Fibroblast of villous mesenchyme (primary cell): ENCODE data around the gene TSC2. TPM values are rescaled to one million over a fixed set of nuclear protein-coding genes. Genes with fewer than 3 reads are reported as not detected.
A peak's percentile ranks its signal among the peaks of the same experiment; 100 is the strongest.

Experiments
- DNase-seq: peaks from one replicate; pipeline ENCODE4 v3.0.0-alpha.2; 2010; ENCODE audit warnings: low read depth
- H3K4me3 ChIP-seq: 2 replicates; pipeline ENCODE4 v1.5.1; 2011; ENCODE audit warnings: low read depth, mild to moderate bottlenecking, low read length
- total RNA-seq: library from RNA; depleted of rRNA; stranded (reverse); fragments of >200 nt; gene quantifications from 2 replicates; pipeline ENCODE4 v1.2.3, GENCODE V29; 2012
- TF ChIP-seq, protein P1 (sequence below): IDR thresholded peaks from 2 replicates; pipeline ENCODE4 v1.5.1; 2012; ENCODE audit warnings: low read depth, mild to moderate bottlenecking, low read length; ENCODE audit not compliant: insufficient read depth

The TSC2 gene
- total RNA-seq, 1 donor = 62.6 TPM

DNA sequence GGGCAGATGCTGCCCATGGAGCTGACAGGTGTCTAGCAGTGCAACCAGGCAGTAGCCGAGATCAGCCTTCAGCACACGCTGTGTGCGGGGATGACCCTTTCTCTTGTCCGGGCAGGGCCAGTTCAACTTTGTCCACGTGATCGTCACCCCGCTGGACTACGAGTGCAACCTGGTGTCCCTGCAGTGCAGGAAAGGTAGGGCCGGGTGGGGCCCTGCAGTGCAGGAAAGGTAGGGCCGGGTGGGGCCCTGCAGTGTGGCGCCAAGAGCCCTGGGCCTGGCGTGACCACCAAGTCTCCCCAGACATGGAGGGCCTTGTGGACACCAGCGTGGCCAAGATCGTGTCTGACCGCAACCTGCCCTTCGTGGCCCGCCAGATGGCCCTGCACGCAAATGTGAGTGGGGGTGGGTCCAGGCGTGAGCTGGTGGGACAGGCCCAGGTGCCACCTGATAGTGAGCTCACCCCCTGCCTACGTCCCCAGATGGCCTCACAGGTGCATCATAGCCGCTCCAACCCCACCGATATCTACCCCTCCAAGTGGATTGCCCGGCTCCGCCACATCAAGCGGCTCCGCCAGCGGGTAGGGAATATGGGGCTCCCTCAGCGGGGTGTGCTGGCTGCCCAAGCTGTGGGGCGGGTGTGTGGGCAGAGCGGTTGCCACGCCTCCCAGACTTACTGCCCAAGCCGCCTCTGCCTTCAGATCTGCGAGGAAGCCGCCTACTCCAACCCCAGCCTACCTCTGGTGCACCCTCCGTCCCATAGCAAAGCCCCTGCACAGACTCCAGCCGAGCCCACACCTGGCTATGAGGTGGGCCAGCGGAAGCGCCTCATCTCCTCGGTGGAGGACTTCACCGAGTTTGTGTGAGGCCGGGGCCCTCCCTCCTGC, 40.2 kb downstream of the TSC2 start:
- H3K4me3 ChIP-seq = no peak overlapping the region
- no peak for DNase-seq
- TF ChIP-seq, protein P1, sequence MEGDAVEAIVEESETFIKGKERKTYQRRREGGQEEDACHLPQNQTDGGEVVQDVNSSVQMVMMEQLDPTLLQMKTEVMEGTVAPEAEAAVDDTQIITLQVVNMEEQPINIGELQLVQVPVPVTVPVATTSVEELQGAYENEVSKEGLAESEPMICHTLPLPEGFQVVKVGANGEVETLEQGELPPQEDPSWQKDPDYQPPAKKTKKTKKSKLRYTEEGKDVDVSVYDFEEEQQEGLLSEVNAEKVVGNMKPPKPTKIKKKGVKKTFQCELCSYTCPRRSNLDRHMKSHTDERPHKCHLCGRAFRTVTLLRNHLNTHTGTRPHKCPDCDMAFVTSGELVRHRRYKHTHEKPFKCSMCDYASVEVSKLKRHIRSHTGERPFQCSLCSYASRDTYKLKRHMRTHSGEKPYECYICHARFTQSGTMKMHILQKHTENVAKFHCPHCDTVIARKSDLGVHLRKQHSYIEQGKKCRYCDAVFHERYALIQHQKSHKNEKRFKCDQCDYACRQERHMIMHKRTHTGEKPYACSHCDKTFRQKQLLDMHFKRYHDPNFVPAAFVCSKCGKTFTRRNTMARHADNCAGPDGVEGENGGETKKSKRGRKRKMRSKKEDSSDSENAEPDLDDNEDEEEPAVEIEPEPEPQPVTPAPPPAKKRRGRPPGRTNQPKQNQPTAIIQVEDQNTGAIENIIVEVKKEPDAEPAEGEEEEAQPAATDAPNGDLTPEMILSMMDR = no peak

DNA sequence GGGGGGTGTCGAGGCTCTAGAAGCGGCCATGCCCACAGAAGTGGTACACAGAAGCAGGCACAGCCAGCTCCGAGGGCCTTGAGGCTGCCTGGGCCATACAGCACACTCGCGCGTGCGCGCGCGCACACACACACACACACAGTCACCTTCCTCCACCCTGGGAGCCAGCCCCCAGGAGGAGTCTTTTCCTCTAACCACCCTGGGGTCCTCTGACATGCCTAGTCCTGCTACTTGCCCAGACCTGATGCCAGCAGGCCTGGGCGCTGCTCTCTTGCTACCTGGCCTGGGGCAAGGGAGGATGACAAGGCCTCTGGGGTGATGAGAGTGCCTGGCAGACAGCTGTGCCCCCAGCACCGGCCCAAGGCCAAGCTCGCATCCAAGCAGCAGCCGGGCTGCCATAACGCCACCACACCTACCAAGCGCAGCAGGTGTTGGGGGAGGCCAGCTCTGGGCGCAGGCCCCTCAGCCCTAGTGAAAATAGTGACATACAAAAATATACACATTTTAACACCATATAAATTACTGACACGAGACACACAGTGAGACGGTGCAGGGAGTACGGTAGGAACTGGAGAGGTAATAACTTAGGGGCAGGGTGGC, 41.1 kb downstream of the TSC2 start:
- H3K4me3 ChIP-seq = no peak overlapping the region
- no peak for DNase-seq
- TF ChIP-seq, protein P1 = no peak

DNA sequence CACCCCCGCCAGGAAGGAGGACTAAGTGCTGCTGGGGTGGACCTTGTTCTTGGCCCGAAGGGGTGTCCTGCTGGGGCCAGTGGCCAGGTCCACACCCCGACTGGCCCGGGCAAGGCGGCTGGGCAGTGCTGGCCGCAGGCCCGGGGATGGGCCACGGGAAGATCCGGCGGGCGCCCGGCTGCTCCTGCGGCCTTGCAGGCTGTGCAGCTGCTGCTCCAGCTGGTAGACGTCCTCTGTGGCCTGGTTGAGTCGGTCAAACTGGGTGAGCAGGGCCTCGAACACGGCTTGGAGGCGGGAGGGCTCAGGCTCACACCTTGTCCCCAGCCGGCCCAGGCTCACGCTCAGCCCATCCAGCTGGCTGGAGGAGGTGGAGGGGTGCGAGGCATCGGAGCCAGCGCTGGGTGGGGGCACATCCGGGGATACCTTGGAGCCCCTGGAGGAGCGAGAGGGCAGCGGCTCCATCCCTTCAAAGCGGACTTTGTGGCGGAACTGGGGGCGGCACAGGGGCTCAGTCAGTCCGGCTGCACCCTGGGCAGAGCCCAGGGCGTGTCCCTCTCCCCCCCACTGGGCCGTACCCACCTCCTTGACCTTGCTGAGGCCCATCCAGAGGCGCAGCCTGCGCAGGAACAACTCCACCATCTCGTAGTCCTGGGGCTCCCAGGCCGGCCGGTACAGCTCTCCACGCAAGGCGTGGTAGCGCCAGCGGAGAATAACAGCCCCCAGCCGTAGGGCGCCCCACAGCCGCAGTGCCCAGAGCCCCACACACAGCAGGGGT, 42.1 kb downstream of the TSC2 start:
- DNase-seq = no peak
- TF ChIP-seq, protein P1 = no peak
- H3K4me3 ChIP-seq = no peak overlapping the region

DNA sequence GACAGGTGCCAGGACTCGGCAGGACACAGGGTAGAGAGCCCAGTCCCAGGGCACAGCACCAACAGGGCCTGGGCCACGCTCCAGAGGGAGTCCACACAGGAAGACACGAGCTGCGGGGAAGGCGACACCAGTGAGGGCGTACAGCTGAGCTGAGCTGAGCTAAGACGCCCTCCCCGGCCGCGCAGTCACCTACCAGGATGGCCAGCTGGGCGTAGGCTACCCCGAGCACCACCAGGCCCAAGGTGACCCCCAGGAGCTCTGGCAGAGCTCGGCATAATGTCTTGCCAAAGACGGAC, 42.6 kb downstream of the TSC2 start:
- TF ChIP-seq, protein P1 = no peak
- no peak for DNase-seq
- H3K4me3 ChIP-seq = no peak overlapping the region

DNA sequence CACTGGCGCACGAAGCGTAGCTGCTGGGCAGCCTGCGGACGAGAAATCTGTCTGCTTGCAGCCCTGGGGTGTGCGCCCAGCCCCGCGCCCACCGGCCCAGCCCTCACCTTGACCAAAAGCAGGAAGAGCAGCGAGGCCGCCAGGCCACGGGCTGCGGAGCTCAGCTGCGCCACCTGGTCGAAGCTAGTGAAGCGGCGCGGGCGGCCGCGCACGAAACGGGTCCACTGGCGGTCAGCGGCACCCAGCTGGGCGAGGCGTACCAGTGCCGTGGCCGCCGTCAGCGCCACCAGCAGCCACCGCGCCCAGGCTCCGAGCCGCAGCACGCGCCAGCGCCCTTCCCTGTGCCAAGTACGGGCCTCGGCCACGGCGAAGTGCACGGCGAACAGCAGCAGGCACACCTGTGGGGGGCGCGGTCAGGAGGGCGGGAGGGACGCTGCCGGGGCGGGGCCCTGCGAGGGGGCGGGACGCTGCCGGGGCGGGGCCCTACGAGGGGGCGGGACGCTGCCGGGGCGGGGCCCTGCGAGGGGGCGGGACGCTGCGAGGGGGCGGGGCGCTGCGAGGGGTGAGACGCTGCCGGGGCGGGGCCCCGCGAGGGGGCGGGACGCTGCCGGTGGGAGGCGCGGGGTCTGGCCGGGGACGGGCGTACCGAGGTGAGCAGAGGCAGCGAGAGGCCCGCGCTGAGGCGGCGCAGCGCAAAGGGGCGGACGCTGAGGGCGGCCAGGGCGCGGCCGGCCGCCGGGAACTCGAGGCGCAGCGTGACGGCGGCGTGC, 43.2 kb downstream of the TSC2 start:
- TF ChIP-seq, protein P1 = no peak
- DNase-seq = peak; percentile 22
- no peak overlapping the region for H3K4me3 ChIP-seq

DNA sequence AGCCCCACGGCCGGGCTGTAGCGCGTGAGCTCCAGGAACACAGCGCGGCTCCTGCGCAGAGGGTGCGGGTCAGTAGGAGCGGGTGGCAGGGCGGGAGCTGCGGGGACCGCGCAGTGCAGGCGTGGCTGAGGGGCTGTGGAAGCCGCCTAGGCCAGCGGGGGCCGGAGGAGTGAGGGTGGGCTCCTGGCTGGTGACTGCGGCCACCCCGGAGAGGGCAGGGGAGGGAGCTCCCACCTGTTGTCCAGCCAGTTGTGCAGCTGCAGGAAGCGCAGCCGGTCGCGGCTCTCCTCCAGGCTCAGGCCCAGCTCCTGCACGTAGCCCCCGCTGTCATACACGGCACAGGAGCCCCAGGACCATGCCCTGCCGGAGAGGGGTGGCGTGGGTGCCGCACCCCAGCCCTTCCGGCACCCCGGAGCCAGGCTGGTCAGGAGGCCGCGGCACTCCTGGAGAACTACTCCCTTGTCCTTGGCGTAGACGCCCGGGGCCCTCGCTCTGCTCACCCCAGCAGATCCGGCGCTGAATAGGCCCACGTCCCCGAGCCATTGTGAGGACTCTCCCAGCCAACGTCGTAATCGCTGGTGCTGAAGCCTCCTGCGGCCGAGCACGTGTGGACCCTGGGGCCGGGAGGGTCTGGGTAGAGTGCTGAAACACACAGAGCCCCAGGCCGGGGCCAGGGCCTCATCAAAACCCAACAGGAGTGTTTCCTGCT, 43.9 kb downstream of the TSC2 start:
- TF ChIP-seq, protein P1 = no peak
- no peak for DNase-seq
- no peak overlapping the region for H3K4me3 ChIP-seq
